AG09309 (cell line): ENCODE results near the gene MCMBP.

ENCODE experiments used
- DNase-seq: peaks from one replicate; pipeline ENCODE4 v3.0.0-alpha.2; 2010; ENCODE audit warnings: low read depth
- H3K4me3 ChIP-seq: 2 replicates; pipeline ENCODE4 v1.5.1; 2011; ENCODE audit warnings: mild to moderate bottlenecking, low read depth, low read length, moderate library complexity; ENCODE audit not compliant: control insufficient read depth
- TF ChIP-seq, protein P1 (sequence below): IDR thresholded peaks from 2 replicates; pipeline ENCODE4 v1.5.1; 2011; ENCODE audit warnings: mild to moderate bottlenecking, low read depth, low read length, inconsistent platforms; ENCODE audit not compliant: insufficient read depth, control insufficient read depth; ENCODE audit errors: missing control alignments

MCMBP gene

DNA sequence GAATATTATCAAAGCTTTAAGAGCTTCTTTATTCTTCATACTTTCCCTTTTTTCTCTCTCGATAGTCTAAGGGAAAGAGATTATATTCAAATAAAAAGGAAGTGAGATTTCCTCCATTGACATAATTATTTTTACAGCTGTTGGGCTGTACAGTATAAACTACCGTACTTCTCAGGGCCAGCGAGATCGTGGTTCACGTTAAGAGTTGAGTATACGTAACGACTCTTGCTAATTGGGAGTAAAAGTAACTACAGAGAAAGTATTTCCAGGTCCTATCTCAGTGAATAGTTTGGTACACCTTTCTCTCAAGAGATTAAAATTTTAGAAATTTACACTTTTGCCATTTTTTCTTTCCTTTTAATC is 89.0 kb downstream of the MCMBP start:
- TF ChIP-seq, protein P1, sequence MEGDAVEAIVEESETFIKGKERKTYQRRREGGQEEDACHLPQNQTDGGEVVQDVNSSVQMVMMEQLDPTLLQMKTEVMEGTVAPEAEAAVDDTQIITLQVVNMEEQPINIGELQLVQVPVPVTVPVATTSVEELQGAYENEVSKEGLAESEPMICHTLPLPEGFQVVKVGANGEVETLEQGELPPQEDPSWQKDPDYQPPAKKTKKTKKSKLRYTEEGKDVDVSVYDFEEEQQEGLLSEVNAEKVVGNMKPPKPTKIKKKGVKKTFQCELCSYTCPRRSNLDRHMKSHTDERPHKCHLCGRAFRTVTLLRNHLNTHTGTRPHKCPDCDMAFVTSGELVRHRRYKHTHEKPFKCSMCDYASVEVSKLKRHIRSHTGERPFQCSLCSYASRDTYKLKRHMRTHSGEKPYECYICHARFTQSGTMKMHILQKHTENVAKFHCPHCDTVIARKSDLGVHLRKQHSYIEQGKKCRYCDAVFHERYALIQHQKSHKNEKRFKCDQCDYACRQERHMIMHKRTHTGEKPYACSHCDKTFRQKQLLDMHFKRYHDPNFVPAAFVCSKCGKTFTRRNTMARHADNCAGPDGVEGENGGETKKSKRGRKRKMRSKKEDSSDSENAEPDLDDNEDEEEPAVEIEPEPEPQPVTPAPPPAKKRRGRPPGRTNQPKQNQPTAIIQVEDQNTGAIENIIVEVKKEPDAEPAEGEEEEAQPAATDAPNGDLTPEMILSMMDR = no peak
- no peak overlapping the region for H3K4me3 ChIP-seq
- no peak for DNase-seq

DNA sequence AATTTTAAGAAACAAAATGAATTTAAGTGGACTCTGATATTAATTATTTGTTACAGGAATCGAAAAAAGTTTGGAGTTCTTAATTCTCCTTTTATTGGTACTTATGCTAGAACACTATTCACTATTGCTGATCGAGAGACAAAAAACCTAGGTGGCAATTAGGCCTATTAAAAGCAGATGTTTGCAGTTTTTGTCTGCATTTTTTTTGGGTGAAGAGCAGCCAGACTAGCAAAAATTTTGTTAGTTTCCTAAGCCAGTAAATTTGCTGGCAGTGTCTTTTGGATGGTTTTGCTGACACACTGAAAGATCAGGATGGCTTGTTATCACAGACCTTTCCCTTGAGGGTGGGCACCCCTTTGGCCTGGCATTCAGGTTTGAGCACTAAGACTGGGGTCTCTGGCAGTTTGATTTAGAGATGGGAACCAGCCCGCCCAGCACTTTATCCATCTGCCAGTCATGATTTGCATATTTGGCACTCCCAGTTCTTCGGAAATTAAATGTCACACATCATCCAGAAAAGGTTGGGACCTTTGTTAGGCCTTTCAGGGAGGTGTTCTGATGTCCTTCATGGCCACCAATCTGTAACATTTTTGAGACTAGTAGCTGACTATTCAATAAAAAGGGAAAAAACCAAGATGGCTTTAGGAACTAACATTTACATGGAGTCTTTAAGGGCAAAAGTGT is 89.5 kb downstream of the MCMBP start:
- TF ChIP-seq, protein P1 = no peak
- no peak overlapping the region for H3K4me3 ChIP-seq
- DNase-seq = no peak

DNA sequence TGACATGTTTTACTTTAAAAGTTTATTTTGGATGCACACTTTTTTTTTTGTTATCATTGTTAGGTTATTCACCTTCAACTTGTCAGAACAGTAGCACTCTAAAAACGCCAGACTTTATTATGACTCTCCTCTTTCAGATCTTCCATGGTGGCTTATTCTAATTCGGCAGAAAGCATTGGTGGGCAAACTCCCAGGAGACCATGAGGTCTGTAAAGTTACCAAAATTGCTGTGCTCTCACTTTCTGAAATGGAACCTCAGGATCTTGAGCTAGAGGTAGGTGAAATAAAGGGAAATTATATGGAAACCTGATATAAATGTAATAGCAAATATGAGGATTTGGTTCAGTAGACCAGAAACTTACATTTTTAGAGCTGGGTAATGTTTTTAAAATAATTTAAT is 91.1 kb downstream of the MCMBP start:
- no peak for DNase-seq
- no peak overlapping the region for H3K4me3 ChIP-seq
- TF ChIP-seq, protein P1 = no peak

DNA sequence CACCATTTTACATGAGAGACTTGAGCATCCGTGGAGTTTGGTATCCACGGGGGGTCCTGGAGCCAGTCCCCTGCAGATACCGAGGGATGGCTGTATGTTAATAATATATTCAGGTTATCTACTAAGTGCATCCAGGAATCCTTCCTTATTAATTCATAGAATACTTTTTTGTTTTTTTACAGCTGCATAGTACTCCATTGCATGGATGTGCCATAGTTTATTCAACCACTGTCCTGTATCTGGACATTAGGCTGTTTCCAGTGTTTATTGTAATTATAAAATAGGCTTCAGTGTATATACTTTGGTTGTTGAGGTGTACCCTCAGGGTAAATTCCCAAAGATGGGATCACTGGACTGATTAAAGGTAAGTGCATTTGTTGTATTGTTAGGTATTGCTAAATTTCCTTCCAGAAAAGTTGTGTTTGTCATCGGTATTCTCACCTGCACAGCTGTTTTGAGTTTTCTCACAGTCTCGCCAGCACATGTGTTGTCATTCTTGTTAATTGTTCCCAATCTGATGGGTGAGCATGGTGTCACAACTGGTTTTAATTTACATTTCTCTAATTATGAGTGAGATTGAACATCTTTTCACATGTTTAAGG is 91.7 kb downstream of the MCMBP start:
- TF ChIP-seq, protein P1 = no peak
- H3K4me3 ChIP-seq = no peak overlapping the region
- no peak for DNase-seq
